SK-N-SH treated with all-trans-retinoic acid at 6 μM for 48 hours (cell line): ENCODE data around the gene ESCO1.
"Not testable (repeated sequence)": the region's sequence is repeated elsewhere in the genome, so short reads cannot be mapped to it uniquely, and the experiment has no call there.

Experiments used
- CSRNP3 ChIP-seq: fragments of 250-450 bp; sonication (Bioruptor Pico); IDR thresholded peaks from 2 replicates; pipeline ENCODE4 v1.5.1; 2021; ENCODE audit warnings: mild to moderate bottlenecking, moderate library complexity
- POU6F1 ChIP-seq: fragments of 250-450 bp; sonication (Bioruptor Pico); IDR thresholded peaks from 2 replicates; pipeline ENCODE4 v1.8.0; 2021; ENCODE audit warnings: low read depth, mild to moderate bottlenecking, moderate library complexity, borderline replicate concordance
- ZNF565 ChIP-seq: fragments of 450-650 bp; formaldehyde crosslinking; conservative IDR thresholded peaks from 2 replicates; pipeline ENCODE4 v1.5.0; 2020; ENCODE audit warnings: low read depth, mild to moderate bottlenecking, moderate library complexity

GRCh38 chr18:21640375-21640774 is 39.9 kb upstream of the ESCO1 start:
- TF ChIP-seq POU6F1, ZNF565, CSRNP3 (CRISPR knock-in tag): not testable (repeated sequence)
